Measurements from ENCODE around the gene NUP210L.

The NUP210L gene

DNA sequence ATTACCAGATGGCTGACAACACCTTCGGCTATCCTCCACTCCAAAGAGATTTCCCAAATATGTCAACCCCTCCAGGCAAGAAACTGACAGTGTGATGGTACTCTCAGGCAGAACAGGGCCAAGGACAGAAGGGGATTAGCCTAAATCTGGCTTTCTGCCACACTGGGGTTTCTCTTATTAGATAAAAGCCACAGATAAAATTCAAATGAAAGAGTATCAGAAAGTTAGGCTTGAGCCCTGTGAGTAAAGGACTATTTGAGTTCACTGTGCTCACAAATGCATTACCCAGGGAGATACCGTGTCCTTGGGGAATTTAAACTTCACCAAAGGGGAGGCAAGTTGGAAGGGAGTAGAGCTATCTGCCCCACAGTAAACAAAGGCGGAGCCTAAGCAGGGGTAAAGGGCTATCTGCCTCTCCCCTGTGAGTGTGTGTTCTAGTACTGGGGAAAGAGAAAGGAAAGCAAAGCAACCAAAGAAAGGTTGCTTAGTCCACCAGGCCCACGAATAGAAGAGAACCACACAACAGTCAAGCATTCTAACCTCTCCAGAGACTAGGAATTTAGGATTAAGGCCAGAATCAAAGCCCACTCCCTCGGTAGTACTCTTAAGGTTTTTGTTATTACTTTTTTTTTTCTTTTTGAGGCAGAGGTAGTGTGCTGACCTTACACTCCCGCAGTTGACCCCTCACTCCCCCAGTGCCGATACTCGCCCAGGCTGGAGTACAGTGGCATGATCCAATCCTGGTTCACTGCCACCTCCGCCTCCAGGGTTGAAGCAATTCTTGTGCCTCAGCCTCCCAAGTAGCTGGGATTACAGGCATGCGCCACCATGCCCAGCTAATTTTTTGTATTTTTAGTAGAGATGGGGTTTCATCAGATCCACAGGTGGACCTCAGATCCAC is 24.3 kb upstream of the NUP210L start:
- TF ChIP-seq, protein P1, sequence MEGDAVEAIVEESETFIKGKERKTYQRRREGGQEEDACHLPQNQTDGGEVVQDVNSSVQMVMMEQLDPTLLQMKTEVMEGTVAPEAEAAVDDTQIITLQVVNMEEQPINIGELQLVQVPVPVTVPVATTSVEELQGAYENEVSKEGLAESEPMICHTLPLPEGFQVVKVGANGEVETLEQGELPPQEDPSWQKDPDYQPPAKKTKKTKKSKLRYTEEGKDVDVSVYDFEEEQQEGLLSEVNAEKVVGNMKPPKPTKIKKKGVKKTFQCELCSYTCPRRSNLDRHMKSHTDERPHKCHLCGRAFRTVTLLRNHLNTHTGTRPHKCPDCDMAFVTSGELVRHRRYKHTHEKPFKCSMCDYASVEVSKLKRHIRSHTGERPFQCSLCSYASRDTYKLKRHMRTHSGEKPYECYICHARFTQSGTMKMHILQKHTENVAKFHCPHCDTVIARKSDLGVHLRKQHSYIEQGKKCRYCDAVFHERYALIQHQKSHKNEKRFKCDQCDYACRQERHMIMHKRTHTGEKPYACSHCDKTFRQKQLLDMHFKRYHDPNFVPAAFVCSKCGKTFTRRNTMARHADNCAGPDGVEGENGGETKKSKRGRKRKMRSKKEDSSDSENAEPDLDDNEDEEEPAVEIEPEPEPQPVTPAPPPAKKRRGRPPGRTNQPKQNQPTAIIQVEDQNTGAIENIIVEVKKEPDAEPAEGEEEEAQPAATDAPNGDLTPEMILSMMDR (IDR thresholded peaks at IDR 0.05), result no peak

DNA sequence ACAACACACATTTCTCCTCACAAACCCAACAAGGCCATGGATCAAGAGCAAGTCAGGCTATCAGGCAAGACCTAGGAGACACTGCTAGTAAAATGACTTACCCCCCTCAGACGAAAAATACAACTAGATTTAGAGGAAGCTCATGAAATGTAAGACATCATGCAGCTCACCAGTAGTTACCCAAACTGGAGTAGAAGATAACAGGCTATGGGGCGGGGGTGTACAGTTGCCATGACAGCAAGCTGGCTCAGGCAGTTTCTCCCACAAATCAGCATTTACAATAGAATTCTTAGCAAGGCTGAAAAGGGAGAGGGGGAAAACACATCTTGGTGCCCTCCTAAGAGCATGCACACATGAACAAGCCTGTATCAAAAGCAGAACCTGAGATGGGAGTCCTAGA is 23.1 kb upstream of the NUP210L start:
- TF ChIP-seq, protein P1 (IDR thresholded peaks at IDR 0.05), result no peak

DNA sequence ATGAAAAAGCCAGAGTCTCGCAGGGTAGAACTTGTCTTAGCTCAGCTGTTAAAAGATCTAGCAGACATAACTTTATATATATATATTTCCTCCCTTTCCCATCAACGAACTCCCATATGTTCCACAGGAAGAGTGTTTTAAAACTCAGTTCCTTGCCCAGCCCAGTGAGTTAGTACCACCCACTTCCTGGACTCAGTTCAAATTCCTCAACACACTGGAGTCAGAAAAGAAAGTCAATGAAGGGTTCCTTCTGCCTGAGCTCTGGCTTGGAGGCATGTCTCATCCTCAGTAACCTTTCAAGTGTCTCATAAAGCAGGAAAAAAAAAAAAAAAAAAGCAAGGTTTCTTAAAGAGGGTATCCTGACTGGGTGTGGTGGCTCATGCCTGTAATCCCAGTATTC is 21.5 kb upstream of the NUP210L start:
- TF ChIP-seq, protein P1 (IDR thresholded peaks at IDR 0.05), result no peak

DNA sequence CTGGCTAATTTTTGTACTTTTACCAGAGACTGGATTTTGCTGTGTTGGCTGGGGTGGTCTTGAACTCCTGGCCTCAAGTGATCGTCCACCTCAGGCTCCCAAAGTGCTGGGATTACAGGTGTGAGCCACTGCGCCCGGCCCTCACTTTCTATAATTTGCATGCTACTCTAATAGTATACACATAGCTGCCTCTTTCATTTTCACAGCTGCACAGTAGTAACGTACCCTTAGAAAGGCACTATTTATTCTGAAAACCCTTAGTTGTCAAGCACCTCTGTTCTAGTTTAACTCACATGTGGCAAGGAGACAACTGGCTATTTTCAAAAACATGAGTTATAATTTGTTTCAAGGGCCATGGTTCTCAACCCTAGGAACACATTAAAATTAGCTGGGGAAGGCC is 19.8 kb upstream of the NUP210L start:
- TF ChIP-seq, protein P1 (IDR thresholded peaks at IDR 0.05), result no peak

DNA sequence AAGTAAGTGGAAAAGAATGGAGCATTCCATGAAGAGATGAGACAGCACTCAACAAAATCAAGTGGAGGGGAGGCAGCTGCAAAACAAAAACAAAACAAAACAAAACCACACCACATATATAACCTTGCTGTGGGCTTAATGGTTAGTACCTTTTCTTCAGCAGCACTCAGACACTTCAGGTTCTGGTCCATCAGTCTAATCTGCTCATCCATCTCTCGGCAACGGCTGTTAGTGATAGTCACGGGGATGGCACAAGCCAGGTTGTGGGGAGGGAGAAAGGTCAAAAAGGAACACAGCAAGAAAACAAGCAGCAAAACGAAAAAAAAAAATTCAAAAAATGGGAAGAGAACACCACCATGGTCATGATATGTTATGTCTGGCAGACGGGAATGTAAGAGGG is 17.0 kb upstream of the NUP210L start:
- TF ChIP-seq, protein P1 (IDR thresholded peaks at IDR 0.05), result no peak

DNA sequence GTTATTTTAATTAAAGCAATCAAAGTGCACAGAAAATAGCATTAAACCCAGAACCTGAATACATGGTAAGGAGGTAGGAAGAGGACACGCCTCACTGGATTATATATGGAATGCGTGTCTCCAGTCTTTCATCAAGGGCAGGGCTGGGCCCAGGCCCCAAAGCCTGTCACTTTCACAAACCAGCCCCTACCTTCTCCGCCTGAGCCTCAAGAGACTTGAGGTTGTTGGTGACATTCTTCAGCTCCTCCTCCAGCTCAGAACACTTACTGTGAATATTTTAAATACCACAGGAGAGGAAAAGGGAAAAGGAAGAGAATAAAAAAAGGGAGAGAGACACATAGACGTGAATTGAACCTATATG is 16.3 kb upstream of the NUP210L start:
- TF ChIP-seq, protein P1 (IDR thresholded peaks at IDR 0.05), result no peak

DNA sequence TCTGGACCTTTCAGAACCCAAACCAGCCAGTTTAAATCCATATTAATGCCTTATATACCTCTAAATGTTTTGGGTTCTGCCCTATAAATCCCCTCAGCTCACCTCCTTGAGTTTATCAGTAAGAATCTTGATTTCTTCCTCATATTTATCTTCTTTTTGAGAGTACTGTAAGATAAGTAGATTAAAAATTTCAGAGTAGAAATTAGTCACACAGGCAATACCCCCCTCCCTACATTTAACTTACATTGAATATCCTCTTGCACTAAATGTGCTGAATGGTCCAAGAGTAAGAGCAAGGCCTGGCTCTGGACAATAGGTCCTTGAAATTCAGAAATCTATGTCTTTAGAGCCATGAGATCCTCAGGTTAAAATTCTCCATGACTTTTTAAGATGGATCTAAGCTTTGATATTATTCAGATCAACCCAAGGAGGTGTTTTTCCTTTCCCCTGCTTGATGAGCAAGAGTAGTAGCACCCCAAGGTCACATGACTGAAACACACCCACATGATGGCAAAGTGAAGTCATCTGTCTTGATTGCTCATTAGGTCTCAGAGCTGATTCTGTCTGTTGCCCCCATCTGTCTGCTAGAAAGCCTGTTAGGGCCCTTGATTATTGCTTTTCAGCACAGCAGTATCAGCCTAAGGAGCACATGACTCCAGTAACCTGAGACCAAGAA is 15.8 kb upstream of the NUP210L start:
- TF ChIP-seq, protein P1 (IDR thresholded peaks at IDR 0.05), result no peak

All from LNCAP (cell line).